PC-9 (cell line): ENCODE data around the gene NDUFB4.

ENCODE experiments used
- CTCF ChIP-seq: fragments of 200-600 bp; sonication (generic); conservative IDR thresholded peaks from 2 replicates; pipeline ENCODE4 v1.6.1; 2017; ENCODE audit warnings: mixed run types, antibody characterized with exemption, mild to moderate bottlenecking, moderate library complexity
- EZH2 ChIP-seq: fragments of 200-600 bp; sonication (generic); IDR thresholded peaks from 2 replicates; pipeline ENCODE4 v1.8.0; 2017; ENCODE audit warnings: antibody characterized with exemption, low read depth

DNA sequence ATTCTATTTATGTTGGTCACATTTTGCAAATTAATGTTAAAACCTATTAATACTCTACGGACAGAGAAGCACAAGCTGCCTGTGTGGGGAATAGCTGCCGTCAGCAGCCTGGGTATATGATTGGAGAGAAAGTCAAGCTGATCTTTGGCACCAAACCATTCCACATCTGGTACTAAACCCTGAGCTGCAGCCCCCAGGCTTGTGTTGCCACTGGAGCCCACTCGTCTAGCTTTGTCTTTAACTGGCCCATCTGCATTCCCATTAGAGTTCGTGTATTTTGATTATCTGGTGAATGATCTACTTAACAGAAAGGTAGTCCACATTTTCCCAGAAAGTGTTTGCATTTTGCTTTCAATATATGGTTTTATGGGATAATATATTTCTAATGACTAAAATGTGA, 5.4 kb downstream of the NDUFB4 start:
- TF ChIP-seq EZH2 (no peak), CTCF (no peak)
